HCT116 (cell line): Measurements from ENCODE around the gene HUS1B. TPM values are rescaled to one million over a fixed set of nuclear protein-coding genes. Genes with fewer than 3 reads are reported as not detected.
"Not testable (repeated sequence)": the region's sequence is repeated elsewhere in the genome, so short reads cannot be mapped to it uniquely, and the experiment has no call there.

ENCODE experiments used
- ATAC-seq: fragments of 200-7000 bp; cut with Tn5 transposase; 2 replicates; pipeline ENCODE4 v1.9.1; 2020; ENCODE audit warnings: mild to moderate bottlenecking, moderate library complexity
- BruUV-seq: library from RNA; stranded (reverse); fragments of 400-500 nt; replicated peaks from 2 replicates; lab custom pipeline; 2021; lab: Mats Ljungman, UMichigan
- CTCF ChIA-PET: fragments of 300-600 bp; sonication (Branson Sonifier 250); formaldehyde crosslinking; loops from one replicate; lab custom pipeline; 2021; ENCODE audit warnings: antibody characterized with exemption; lab: Charles Lee
- POLR2A ChIA-PET: fragments of 300-600, 350-600 bp; sonication (Branson Sonifier 250); formaldehyde crosslinking; loops from one replicate; lab custom pipeline; 2021; ENCODE audit warnings: antibody characterized with exemption; lab: Charles Lee
- RAD21 ChIA-PET, 2 experiments: fragments of 300-600 bp; sonication (Branson Sonifier 250); formaldehyde crosslinking; loops; one replicate each; lab custom pipeline; 2023; ENCODE audit warnings: low total read pairs in 2 of 2; ENCODE audit not compliant: uncharacterized antibody in 2 of 2, unreplicated experiment in 2 of 2, low non-redundant PET in 1 of 2; lab: Charles Lee
- DNase-seq: peaks from one replicate; pipeline ENCODE4 v3.0.0-alpha.2; 2010; ENCODE audit warnings: low read depth, low spot score
- H2AFZ ChIP-seq: fragments of 200-600 bp; shearing (Covaris generic), sonication (generic); 2 replicates; pipeline ENCODE4 v1.6.1; 2017; ENCODE audit warnings: low read depth, mixed run types, mixed read lengths, antibody characterized with exemption, low read length; ENCODE audit not compliant: poor library complexity, severe bottlenecking
- H3K27ac ChIP-seq: 2 replicates; pipeline ENCODE4 v1.5.1; 2012; ENCODE audit warnings: low read depth, low read length
- H3K27me3 ChIP-seq: fragments of 200-600 bp; sonication (generic); 2 replicates; pipeline ENCODE4 v1.6.1; 2016; ENCODE audit warnings: mixed run types, low read length, mixed read lengths; ENCODE audit not compliant: insufficient read depth
- H3K36me3 ChIP-seq, 2 experiments: fragments of 200-500 bp in 1 of 2; fragments of 200-600 bp in 1 of 2; sonication (Bioruptor generic) in 1 of 2; sonication (generic) in 1 of 2; 2 replicates each; pipeline versions ENCODE4 v1.5.1 to v1.6.1; 2014 to 2016; ENCODE audit warnings: low read length in 2 of 2, inconsistent platforms in 1 of 2, mixed read lengths in 1 of 2, mixed run types in 1 of 2; ENCODE audit not compliant: insufficient read depth in 2 of 2, control insufficient read depth in 1 of 2
- H3K4me1 ChIP-seq, 2 experiments: fragments of 200-600 bp in 1 of 2; sonication (generic) in 1 of 2; 2 replicates each; pipeline versions ENCODE4 v1.5.1 to v1.6.1; 2012 to 2017; ENCODE audit warnings: low read length in 2 of 2, inconsistent platforms in 1 of 2, mild to moderate bottlenecking in 1 of 2, mixed read lengths in 1 of 2, mixed run types in 1 of 2, moderate library complexity in 1 of 2; ENCODE audit not compliant: insufficient read depth in 2 of 2, control insufficient read depth in 1 of 2
- H3K4me2 ChIP-seq: fragments of 200-600 bp; sonication (generic); 2 replicates; pipeline ENCODE4 v1.6.1; 2017; ENCODE audit warnings: mixed run types, low read length, mixed read lengths
- H3K4me3 ChIP-seq, 2 experiments: fragments of 200-600 bp in 1 of 2; sonication (generic) in 1 of 2; replicated peaks in 1 of 2; 2 replicates each; pipeline ENCODE4 v1.5.1; 2011 to 2016; ENCODE audit warnings: low read length in 2 of 2, control low read depth in 1 of 2, low read depth in 1 of 2, mild to moderate bottlenecking in 1 of 2, mixed read lengths in 1 of 2, mixed run types in 1 of 2
- H3K79me2 ChIP-seq: fragments of 200-600 bp; sonication (generic); 2 replicates; pipeline ENCODE4 v1.6.1; 2017; ENCODE audit warnings: mild to moderate bottlenecking, mixed run types, low read length, moderate library complexity, mixed read lengths; ENCODE audit not compliant: insufficient read depth
- H3K9ac ChIP-seq: fragments of 200-600 bp; sonication (generic); 2 replicates; pipeline ENCODE4 v1.6.1; 2016; ENCODE audit warnings: low read length, mixed read lengths
- H3K9me2 ChIP-seq: fragments of 200-600 bp; sonication (generic), shearing (Covaris generic); 2 replicates; pipeline ENCODE4 v1.6.1; 2017; ENCODE audit warnings: mixed run types, mild to moderate bottlenecking, moderate library complexity; ENCODE audit not compliant: insufficient read depth
- H3K9me3 ChIP-seq, 2 experiments: fragments of 200-500 bp in 1 of 2; fragments of 200-600 bp in 1 of 2; sonication (Bioruptor generic) in 1 of 2; sonication (generic) in 1 of 2; 2 replicates each; pipeline ENCODE4 v1.6.1; 2014 to 2017; ENCODE audit warnings: low read length in 2 of 2, mixed read lengths in 2 of 2, inconsistent platforms in 1 of 2, low read depth in 1 of 2, mild to moderate bottlenecking in 1 of 2, mixed run types in 1 of 2, moderate library complexity in 1 of 2; ENCODE audit not compliant: control insufficient read depth in 1 of 2, insufficient read depth in 1 of 2
- H4K20me1 ChIP-seq: fragments of 200-600 bp; sonication (generic), shearing (Covaris generic); 2 replicates; pipeline ENCODE4 v1.6.1; 2017; ENCODE audit warnings: mixed run types, mild to moderate bottlenecking, moderate library complexity; ENCODE audit not compliant: insufficient read depth
- SRF ChIP-seq: IDR thresholded peaks from 2 replicates; pipeline ENCODE4 v1.6.1; 2012; ENCODE audit warnings: low read depth
- intact Hi-C: fragments of 100-400 bp; cut with micrococcal nuclease; formaldehyde crosslinking; loops from 2 replicates; pipeline ENCODE4 v1.10.0; 2022
- total RNA-seq: library from RNA; stranded (reverse); gene quantifications from one replicate; pipeline ENCODE4 v1.2.1, GENCODE V29; 2021; ENCODE audit not compliant: unreplicated experiment

The HUS1B gene
- total RNA-seq, 1 experiment from 2014 or later, result 0.76 TPM

DNA sequence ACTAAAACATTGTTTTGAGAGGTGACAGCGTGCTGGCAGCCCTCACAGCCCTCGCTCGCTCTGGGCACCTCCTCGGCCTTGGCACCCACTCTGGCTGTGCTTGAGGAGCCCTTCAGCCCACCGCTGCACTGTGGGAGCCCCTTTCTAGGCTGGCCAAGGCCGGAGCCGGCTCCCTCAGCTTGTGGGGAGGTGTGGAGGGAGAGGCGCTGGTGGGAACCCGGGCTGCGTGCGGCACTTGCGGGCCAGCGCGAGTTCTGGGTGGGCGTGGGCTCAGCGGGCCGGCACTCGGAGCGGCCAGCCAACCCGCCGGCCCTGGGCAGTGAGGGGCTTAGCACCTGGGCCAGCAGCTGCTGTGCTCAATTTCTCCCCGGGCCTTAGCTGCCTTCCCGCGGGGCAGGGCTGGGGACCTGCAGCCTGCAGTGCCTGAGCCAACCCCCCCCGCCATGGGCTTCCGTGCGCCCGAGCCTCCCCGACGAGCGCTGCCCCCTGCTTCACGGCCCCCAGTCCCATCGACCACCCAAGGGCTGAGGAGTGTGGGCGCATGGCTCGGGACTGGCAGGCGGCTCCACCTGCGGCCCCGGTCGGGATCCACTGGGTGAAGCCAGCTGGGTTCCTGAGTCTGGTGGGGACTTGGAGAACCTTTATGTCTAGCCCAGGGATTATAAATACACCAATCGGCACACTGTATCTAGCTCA is 37.7 kb upstream of the HUS1B start:
- RAD21 ChIA-PET, POLR2A ChIA-PET, H3K4me2 ChIP-seq, H3K9ac ChIP-seq, H3K27me3 ChIP-seq, H4K20me1 ChIP-seq, H3K27ac ChIP-seq, H3K36me3 ChIP-seq, CTCF ChIA-PET, H3K9me3 ChIP-seq, DNase-seq, ATAC-seq, intact Hi-C loops, H3K9me2 ChIP-seq, H2AFZ ChIP-seq, H3K4me3 ChIP-seq, BruUV-seq: not testable (repeated sequence)
- peaks cover 6 to 15% of the 10 kb centered on the region in 2 experiments; a peak in 3 of 4 replicates for H3K4me1 ChIP-seq
- H3K79me2 ChIP-seq, result peaks cover 29% of the 10 kb centered on the region

- Histone ChIP-seq H3K79me2 (peaks cover 36% of the 10 kb centered on the region), H3K36me3 (no peaks in the 10 kb centered on the region; a peak in 1 of 4 replicates), H3K9ac (peak overlapping the region; percentile 70; the same call in 1 of the 2 replicates), H3K9me3 (no peaks in the 10 kb centered on the region)
- intact Hi-C loops, result no loop called here
- BruUV-seq, result no TSS peak
- no peak for TF ChIP-seq SRF
- TF ChIP-seq, all 23 proteins: peak for 0
- CTCF ChIA-PET, result no interaction called here
- peak overlapping the region; percentile 82 to 98 for H3K4me3 ChIP-seq
- peaks cover 6 to 15% of the 10 kb centered on the region in 2 experiments; a peak in 3 of 4 replicates for H3K4me1 ChIP-seq
- no peak overlapping the region; the same call in 1 of the 2 replicates for H3K27ac ChIP-seq
- no peaks in the 10 kb centered on the region for H3K27me3 ChIP-seq
- H3K4me2 ChIP-seq, result peak overlapping the region; percentile 85
- no peak overlapping the region for H2AFZ ChIP-seq
- DNase-seq, result no peak
- RAD21 ChIA-PET, result no interaction called here
- H4K20me1 ChIP-seq, result no peaks in the 10 kb centered on the region
- ATAC-seq, result no peak
- POLR2A ChIA-PET, result no interaction called here
- no peaks in the 10 kb centered on the region for H3K9me2 ChIP-seq
These were observed 36.8 kb upstream of the HUS1B start for GRCh38 chr6:693723-694009.
